ENCODE measurements around the gene SORL1-AS1.

The SORL1-AS1 gene

DNA sequence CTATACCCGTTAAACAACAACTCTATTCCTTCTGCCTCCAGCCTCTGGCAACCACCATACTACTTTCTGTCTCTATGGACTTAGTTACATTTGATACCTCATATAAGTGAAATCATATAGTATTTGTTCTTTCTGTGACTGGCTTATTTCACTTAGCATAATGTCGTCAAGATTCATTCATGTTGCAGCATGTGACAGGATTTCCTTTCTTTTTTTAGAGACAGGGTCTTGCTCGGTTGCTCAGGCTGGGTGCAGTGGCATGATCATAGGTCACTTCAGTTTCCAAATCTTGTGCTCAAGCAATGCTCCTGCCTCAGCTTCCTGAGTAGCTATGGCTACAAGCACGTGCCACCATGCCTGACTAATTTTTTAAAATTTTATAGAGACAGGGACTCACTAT is 30.1 kb downstream of the SORL1-AS1 start:
- intact Hi-C loops (cut with micrococcal nuclease), result no loop called here
- H3K9ac ChIP-seq (replicated peaks; ENCODE audit: extremely low read depth, insufficient read depth, low read length), result no peak overlapping the region
- H3K4me2 ChIP-seq (ENCODE audit: insufficient read depth, low read length), result no peak overlapping the region
- peaks cover under 1 to 14% of the 10 kb centered on the region in 2 experiments for H3K27me3 ChIP-seq (ENCODE audit: control insufficient read depth in 2 of 2, insufficient read depth in 2 of 2, low read length in 2 of 2)
- POLR2A ChIA-PET, result no interaction called here
- CTCF ChIA-PET, result no interaction called here
- FAIRE-seq (no peak), DNase-seq (ENCODE audit: low read depth, low spot score) (no peak)
- no peaks in the 10 kb centered on the region for H3K36me3 ChIP-seq (ENCODE audit: control insufficient read depth in 2 of 2, extremely low read depth in 1 of 2, insufficient read depth in 2 of 2, low read length in 2 of 2)
- no TSS peak for BruUV-seq (replicated peaks)
- no peak overlapping the region for H3K4me3 ChIP-seq (replicated peaks in 1 of 3; ENCODE audit: insufficient read depth in 1 of 3, low read depth in 1 of 3, low read length in 3 of 3)
- no peaks in the 10 kb centered on the region for H3K9me1 ChIP-seq (replicated peaks; ENCODE audit: control insufficient read depth, extremely low read depth, insufficient read depth, low read length)
- H3K79me2 ChIP-seq (ENCODE audit: control insufficient read depth, insufficient read depth, low read length), result no peaks in the 10 kb centered on the region
- H3K9me3 ChIP-seq (replicated peaks; ENCODE audit: control insufficient read depth, insufficient read depth, low read length), result no peaks in the 10 kb centered on the region
- no peaks in the 10 kb centered on the region for H4K20me1 ChIP-seq (replicated peaks; ENCODE audit: control insufficient read depth, extremely low read depth, insufficient read depth, low read length)
- no peaks in the 10 kb centered on the region for H3K4me1 ChIP-seq (ENCODE audit: control insufficient read depth, extremely low read depth, insufficient read depth, low read length)
- dilution Hi-C loops (cut with MboI; ENCODE audit: extremely low pct_ligation_motif_present, low sequenced_read_pairs), result no loop called here
- H3K27ac ChIP-seq (ENCODE audit: insufficient read depth, low read depth, low read length), result no peak overlapping the region
- H2AFZ ChIP-seq (ENCODE audit: low read depth, low read length), result no peak overlapping the region
- TF ChIP-seq, protein P1, sequence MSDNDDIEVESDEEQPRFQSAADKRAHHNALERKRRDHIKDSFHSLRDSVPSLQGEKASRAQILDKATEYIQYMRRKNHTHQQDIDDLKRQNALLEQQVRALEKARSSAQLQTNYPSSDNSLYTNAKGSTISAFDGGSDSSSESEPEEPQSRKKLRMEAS (IDR thresholded peaks at IDR 0.05; ENCODE audit: insufficient read depth, insufficient read length), result no peak
- TF ChIP-seq, protein P2, sequence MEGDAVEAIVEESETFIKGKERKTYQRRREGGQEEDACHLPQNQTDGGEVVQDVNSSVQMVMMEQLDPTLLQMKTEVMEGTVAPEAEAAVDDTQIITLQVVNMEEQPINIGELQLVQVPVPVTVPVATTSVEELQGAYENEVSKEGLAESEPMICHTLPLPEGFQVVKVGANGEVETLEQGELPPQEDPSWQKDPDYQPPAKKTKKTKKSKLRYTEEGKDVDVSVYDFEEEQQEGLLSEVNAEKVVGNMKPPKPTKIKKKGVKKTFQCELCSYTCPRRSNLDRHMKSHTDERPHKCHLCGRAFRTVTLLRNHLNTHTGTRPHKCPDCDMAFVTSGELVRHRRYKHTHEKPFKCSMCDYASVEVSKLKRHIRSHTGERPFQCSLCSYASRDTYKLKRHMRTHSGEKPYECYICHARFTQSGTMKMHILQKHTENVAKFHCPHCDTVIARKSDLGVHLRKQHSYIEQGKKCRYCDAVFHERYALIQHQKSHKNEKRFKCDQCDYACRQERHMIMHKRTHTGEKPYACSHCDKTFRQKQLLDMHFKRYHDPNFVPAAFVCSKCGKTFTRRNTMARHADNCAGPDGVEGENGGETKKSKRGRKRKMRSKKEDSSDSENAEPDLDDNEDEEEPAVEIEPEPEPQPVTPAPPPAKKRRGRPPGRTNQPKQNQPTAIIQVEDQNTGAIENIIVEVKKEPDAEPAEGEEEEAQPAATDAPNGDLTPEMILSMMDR (IDR thresholded peaks at IDR 0.05; ENCODE audit: extremely low read depth in 1 of 2, insufficient read depth in 1 of 2, low read depth in 1 of 2, low read length in 2 of 2), result no peak
- TF ChIP-seq FOS (IDR thresholded peaks at IDR 0.05; ENCODE audit: borderline replicate concordance, insufficient read depth, low read length), result no peak

DNA sequence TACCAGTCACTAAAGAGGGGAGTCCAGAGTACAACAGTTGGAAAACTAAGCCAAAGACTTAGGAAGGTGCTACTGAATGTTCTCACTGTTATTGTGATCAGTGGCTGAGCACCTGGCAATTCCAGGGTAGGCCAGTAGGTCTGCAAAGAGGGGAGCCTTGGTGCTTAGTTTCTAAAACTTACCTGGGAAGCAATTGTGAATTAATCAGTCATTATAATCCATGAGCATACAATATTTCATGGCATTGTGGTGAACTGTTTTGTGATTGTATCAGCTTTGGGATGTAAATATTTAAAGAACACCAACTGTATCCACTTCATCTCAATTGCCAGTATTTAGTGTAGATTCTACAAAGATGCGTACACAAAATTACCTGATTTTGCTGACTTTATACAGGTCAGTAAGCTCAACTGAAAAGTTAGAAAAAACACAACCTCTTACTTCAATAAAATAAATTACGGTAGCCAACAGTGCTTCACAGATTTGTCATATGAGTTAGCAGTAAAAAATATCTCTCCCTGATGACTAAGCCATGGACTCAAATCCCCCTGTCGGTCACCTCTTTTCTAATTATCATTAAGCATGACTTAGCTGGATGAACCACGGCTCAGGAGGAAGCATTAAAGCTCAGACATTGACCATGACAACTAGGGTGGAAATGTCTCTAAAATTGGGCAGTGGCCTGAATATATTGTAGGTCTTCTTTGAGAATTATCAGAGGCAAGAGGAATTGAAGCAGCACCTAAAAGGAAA is 31.4 kb downstream of the SORL1-AS1 start:
- Histone ChIP-seq H3K4me3 (replicated peaks in 1 of 3; ENCODE audit: insufficient read depth in 1 of 3, low read depth in 1 of 3, low read length in 3 of 3) (no peak overlapping the region), H2AFZ (ENCODE audit: low read depth, low read length) (no peak overlapping the region), H3K79me2 (ENCODE audit: control insufficient read depth, insufficient read depth, low read length) (no peaks in the 10 kb centered on the region), H3K27me3 (ENCODE audit: control insufficient read depth in 2 of 2, insufficient read depth in 2 of 2, low read length in 2 of 2) (peaks cover 0 to 3% of the 10 kb centered on the region in 2 experiments), H3K9me3 (replicated peaks; ENCODE audit: control insufficient read depth, insufficient read depth, low read length) (no peaks in the 10 kb centered on the region), H3K4me2 (ENCODE audit: insufficient read depth, low read length) (no peak overlapping the region), H3K9me1 (replicated peaks; ENCODE audit: control insufficient read depth, extremely low read depth, insufficient read depth, low read length) (no peaks in the 10 kb centered on the region), H3K36me3 (ENCODE audit: control insufficient read depth in 2 of 2, extremely low read depth in 1 of 2, insufficient read depth in 2 of 2, low read length in 2 of 2) (no peaks in the 10 kb centered on the region), H3K4me1 (ENCODE audit: control insufficient read depth, extremely low read depth, insufficient read depth, low read length) (no peaks in the 10 kb centered on the region), H4K20me1 (replicated peaks; ENCODE audit: control insufficient read depth, extremely low read depth, insufficient read depth, low read length) (no peaks in the 10 kb centered on the region), H3K9ac (replicated peaks; ENCODE audit: extremely low read depth, insufficient read depth, low read length) (no peak overlapping the region), H3K27ac (ENCODE audit: insufficient read depth, low read depth, low read length) (no peak overlapping the region)
- DNase-seq (ENCODE audit: low read depth, low spot score) (no peak), FAIRE-seq (no peak)
- BruUV-seq (replicated peaks), result no TSS peak
- TF ChIP-seq GATA2 (IDR thresholded peaks at IDR 0.05; ENCODE audit: insufficient read depth, insufficient read length, low read depth, low read length) (no peak), EZH2 (IDR thresholded peaks at IDR 0.05; ENCODE audit: borderline replicate concordance, low read depth, low read length, severe bottlenecking) (no peak), FOS (IDR thresholded peaks at IDR 0.05; ENCODE audit: borderline replicate concordance, insufficient read depth, low read length) (no peak), POLR2AphosphoS5 (IDR thresholded peaks at IDR 0.05; ENCODE audit: insufficient read depth, low read depth, low read length) (no peak)
- ChIA-PET CTCF (no interaction called here), POLR2A (no interaction called here)
- intact Hi-C loops (cut with micrococcal nuclease), result no loop called here
- dilution Hi-C loops (cut with MboI; ENCODE audit: extremely low pct_ligation_motif_present, low sequenced_read_pairs), result no loop called here
